ENCODE measurements around the gene ZFP36L1. TPM values are rescaled to one million over a fixed set of nuclear protein-coding genes. Genes with fewer than 3 reads are reported as not detected.

Gene ZFP36L1
- total and polyA plus RNA-seq, 9 of the 15 experiments (the other 6 are each of a cell fraction or from before 2014, with no cell fraction given), result 1.3 to 26.6 (median 3.7) TPM

- TF ChIP-seq ZNF609 (CRISPR knock-in tag; IDR thresholded peaks at IDR 0.05; ENCODE audit: borderline replicate concordance) (no peak), ZNF589 (CRISPR knock-in tag; IDR thresholded peaks at IDR 0.05; ENCODE audit: low read depth) (peak; percentile 37; the same call in 1 of the 2 replicates), E2F6 (IDR thresholded peaks at IDR 0.05; ENCODE audit: borderline replicate concordance in 1 of 2, extremely low read depth in 1 of 2, insufficient read depth in 1 of 2, insufficient read length in 1 of 2, low read depth in 1 of 2, low read length in 1 of 2, poor library complexity in 1 of 2, severe bottlenecking in 1 of 2) (no peak), ZNF318 (IDR thresholded peaks at IDR 0.05; ENCODE audit: borderline replicate concordance in 1 of 2, low read depth in 1 of 2) (no peak), NCOA1 (IDR thresholded peaks at IDR 0.05; ENCODE audit: low read depth) (no peak), RUNX1 (IDR thresholded peaks at IDR 0.05; ENCODE audit: low read depth) (no peak), ZNF277 (CRISPR knock-in tag; IDR thresholded peaks at IDR 0.05; ENCODE audit: borderline replicate concordance) (no peak)
These were observed 3.7 kb upstream of the ZFP36L1 start (continued) for GRCh38 chr14:68796418-68797101.
